OCI-M2 (cell line): ENCODE measurements around the gene DDX17.
"Not testable (repeated sequence)": the region's sequence is repeated elsewhere in the genome, so short reads cannot be mapped to it uniquely, and the experiment has no call there.

Experiments
- DNase-seq: peaks from one replicate; lab custom pipeline; 2025; ENCODE audit not compliant: unreplicated experiment; lab: John Stamatoyannopoulos, UW

DDX17 gene

GRCh38 chr22:38491707-38492348, 14.3 kb downstream of the DDX17 start:
- no peak for DNase-seq

GRCh38 chr22:38490915-38491314, 15.2 kb downstream of the DDX17 start:
- no peak for DNase-seq

GRCh38 chr22:38490475-38490874, 15.6 kb downstream of the DDX17 start:
- DNase-seq, result no peak

- DNase-seq, result no peak
Measured at GRCh38 chr22:38489561-38490145, 16.5 kb downstream of the DDX17 start.

GRCh38 chr22:38489142-38489541, 17.0 kb downstream of the DDX17 start:
- no peak for DNase-seq

GRCh38 chr22:38487946-38488345, 18.2 kb downstream of the DDX17 start:
- no peak for DNase-seq

- DNase-seq, result no peak
Measured at GRCh38 chr22:38485783-38486182, 20.3 kb downstream of the DDX17 start.

GRCh38 chr22:38484244-38484643, 21.9 kb downstream of the DDX17 start:
- no peak for DNase-seq

GRCh38 chr22:38482662-38483308, 23.3 kb downstream of the DDX17 start:
- DNase-seq, result no peak

- DNase-seq, result no peak
Measured at GRCh38 chr22:38481871-38482332, 24.2 kb downstream of the DDX17 start.

- no peak for DNase-seq
Measured at GRCh38 chr22:38481162-38481870, 24.8 kb downstream of the DDX17 start.

GRCh38 chr22:38479096-38479837, 26.8 kb downstream of the DDX17 start:
- DNase-seq, result no peak

- DNase-seq, result no peak
Measured at GRCh38 chr22:38477585-38477984, 28.5 kb downstream of the DDX17 start.

GRCh38 chr22:38474003-38474607, 32.0 kb downstream of the DDX17 start:
- DNase-seq, result no peak

- DNase-seq, result no peak
Measured at GRCh38 chr22:38471237-38471636, 34.9 kb downstream of the DDX17 start.

GRCh38 chr22:38470179-38470578, 35.9 kb downstream of the DDX17 start:
- not testable (repeated sequence) for DNase-seq

GRCh38 chr22:38469306-38469781, 36.8 kb downstream of the DDX17 start:
- no peak for DNase-seq

- no peak for DNase-seq
Measured at GRCh38 chr22:38468443-38469305, 37.4 kb downstream of the DDX17 start.

GRCh38 chr22:38467904-38468442, 38.1 kb downstream of the DDX17 start, which contains the start of gene KDELR3:
TSS of gene KDELR3 (plus strand) at chr22:38468096. CDS start at chr22:38468234, 138 bp downstream.
- DNase-seq, result no peak
